Small intestine (tissue), 7 donors: ENCODE data around the gene HEBP2. TPM values are rescaled to one million over a fixed set of nuclear protein-coding genes. Genes with fewer than 3 reads are reported as not detected.
A peak's percentile ranks its signal among the peaks of the same experiment; 100 is the strongest.

Experiments used
- DNase-seq, 2 donors: peaks; one replicate each; pipeline versions ENCODE4 v3.0.0 to v3.0.0-alpha.2; 2013
- FAIRE-seq: peaks from 2 replicates; lab custom pipeline; 2012; peaks lifted over from hg19 to GRCh38; lab: Jason Lieb, UNC
- H3K27ac ChIP-seq, 3 donors: one replicate each; pipeline ENCODE4 v1.5.1; 2013; ENCODE audit warnings: low read length in 2 of 3, mild to moderate bottlenecking in 2 of 3, control low read depth in 1 of 3, inconsistent platforms in 1 of 3, low read depth in 1 of 3, moderate library complexity in 1 of 3
- H3K27me3 ChIP-seq, 3 donors: one replicate each; pipeline ENCODE4 v1.6.1; 2013; ENCODE audit warnings: low read length in 3 of 3, inconsistent platforms in 1 of 3; ENCODE audit not compliant: control insufficient read depth in 3 of 3, insufficient read depth in 3 of 3
- H3K36me3 ChIP-seq, 3 donors: one replicate each; pipeline ENCODE4 v1.6.1; 2013; ENCODE audit warnings: low read length in 3 of 3, inconsistent platforms in 1 of 3, low read depth in 1 of 3, mild to moderate bottlenecking in 1 of 3, moderate library complexity in 1 of 3; ENCODE audit not compliant: control insufficient read depth in 3 of 3, insufficient read depth in 2 of 3
- H3K4me1 ChIP-seq, 3 donors: one replicate each; pipeline ENCODE4 v1.6.1; 2013; ENCODE audit warnings: low read length in 2 of 3, inconsistent platforms in 1 of 3, low read depth in 1 of 3, mild to moderate bottlenecking in 1 of 3, moderate library complexity in 1 of 3; ENCODE audit not compliant: control insufficient read depth in 3 of 3, insufficient read depth in 2 of 3
- H3K4me3 ChIP-seq, 3 donors: one replicate each; pipeline ENCODE4 v1.5.1; 2013; ENCODE audit warnings: low read length in 3 of 3, control low read depth in 1 of 3, inconsistent platforms in 1 of 3, low read depth in 1 of 3, mild to moderate bottlenecking in 1 of 3, moderate library complexity in 1 of 3
- H3K9me3 ChIP-seq, 2 donors: one replicate each; pipeline ENCODE4 v1.6.1; 2013; ENCODE audit warnings: low read depth in 1 of 2, low read length in 1 of 2; ENCODE audit not compliant: control insufficient read depth in 2 of 2, insufficient read depth in 1 of 2
- WGBS, 3 donors: extraction: QIAGEN DNeasy Blood & Tissue Kit; methylation state at CpG; one replicate each; pipeline ENCODE4 v1.1.7; 2013; 5-methylcytosine and 5-hydroxymethylcytosine counted together
- polyA plus RNA-seq, 4 donors: library from polyadenylated mRNA; stranded (reverse) in 3 of 4; unstranded in 1 of 4; fragments of 200-250 nt in 3 of 4; fragments of 120-200 nt in 1 of 4; gene quantifications; one replicate each; pipeline versions ENCODE4 v1.2.1 to v1.2.3, GENCODE V29; 2013
- donor health status: healthy with polysubstance abuse.
- donor health status: control.
- donor health status: control.
- donor health status: Bipolar disorder and iron deficiency.
- donor health status: healthy.

The HEBP2 gene
- polyA plus RNA-seq, 4 donors: 17.0 to 31.1 (median 24.4) TPM

DNA sequence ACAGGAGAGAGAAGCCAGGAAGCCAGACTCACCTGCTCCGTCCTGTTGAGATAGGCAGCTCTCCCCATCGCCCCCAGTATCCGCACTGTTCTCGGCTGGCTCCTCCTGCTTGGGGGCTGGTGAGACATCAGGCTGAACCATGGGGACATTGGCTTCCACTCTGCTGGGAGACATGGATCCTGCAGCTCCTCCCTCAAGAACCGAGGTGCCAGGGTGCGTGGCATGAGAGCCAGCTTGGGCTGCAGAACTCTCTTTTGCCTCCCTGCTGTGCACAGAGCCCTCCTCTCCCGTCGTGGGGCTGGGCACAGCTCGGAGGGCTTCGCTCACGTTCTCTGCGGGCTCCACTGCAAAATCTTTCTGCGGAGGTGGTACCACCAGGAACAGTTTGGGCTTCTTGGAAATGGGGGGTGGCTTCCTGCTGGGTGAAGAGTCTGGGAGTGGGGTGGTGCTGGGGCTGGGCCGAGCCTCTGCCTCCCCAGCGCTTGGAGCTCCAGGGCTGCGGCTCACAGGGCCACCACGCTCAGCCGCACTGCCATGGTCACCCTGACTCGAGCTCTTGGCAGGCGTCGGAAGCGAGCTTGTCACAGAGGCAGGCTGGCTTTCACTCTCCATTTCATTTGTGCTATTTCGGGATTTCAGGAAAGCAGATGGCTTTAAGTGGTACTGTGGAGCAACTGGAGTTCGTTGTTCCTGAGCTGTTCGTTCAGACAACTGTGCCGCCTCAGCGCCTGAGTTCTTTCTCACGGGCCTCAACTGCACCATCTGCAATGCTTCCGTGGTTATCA lies 26.5 kb downstream of the HEBP2 start:
- Histone ChIP-seq H3K9me3 (no peaks in the 10 kb centered on the region), H3K27me3 (no peaks in the 10 kb centered on the region), H3K27ac (no peak overlapping the region), H3K4me3 (no peak overlapping the region), H3K36me3 (peaks cover 2 to 59% (median 29%) of the 10 kb centered on the region in 3 donors), H3K4me1 (peaks cover 0 to 9% (median 0%) of the 10 kb centered on the region in 3 donors)
- FAIRE-seq (no peak), DNase-seq (no peak)
- 79 to 88% (median 85%) methylated on average over 29 of the region's 29 CpGs for WGBS, 3 donors

DNA sequence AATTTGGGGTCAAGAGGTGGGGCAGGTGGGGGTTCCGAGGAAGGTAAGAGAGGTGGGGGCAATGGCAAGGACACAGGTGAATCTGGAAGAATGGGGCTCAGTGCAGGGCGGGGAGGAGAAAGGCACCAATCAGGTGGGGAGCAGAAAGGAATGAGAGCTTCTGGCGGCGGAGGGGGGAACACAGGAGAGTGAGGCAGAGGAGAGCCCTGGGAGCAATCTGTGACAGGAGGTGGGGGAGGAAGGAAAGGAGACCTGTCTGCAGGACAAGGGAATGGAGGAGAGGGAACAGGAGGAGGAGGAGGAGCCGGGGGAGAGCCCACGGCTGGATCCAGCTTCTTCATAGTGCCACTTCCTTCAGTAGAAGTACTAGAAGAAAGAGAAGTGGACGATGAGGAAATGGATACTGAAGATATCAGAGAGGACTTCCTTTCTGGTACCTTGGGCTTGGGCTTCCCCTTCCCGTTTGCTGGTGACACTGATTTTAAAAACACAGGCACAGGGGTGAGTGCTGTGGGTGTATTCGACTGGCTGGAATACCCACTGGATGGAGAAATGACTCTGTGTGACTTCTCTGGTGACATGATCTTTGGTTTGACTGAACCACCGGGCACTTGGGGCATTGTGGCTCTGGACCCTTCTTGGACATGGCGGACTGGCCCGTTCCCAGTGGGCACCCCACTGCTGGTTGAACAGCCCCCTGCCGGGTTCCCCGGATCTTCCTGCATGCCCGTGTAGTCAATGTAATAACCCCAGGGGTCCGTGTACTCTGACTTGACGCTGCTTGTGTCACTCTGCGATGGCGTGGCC lies 27.4 kb downstream of the HEBP2 start:
- WGBS, 3 donors: 81 to 85% (median 83%) methylated on average over 19 of the region's 19 CpGs
- FAIRE-seq (no peak), DNase-seq (no peak)
- Histone ChIP-seq H3K27ac (no peak overlapping the region), H3K4me3 (no peak overlapping the region), H3K36me3 (peaks cover 0 to 53% (median 23%) of the 10 kb centered on the region in 3 donors), H3K27me3 (no peaks in the 10 kb centered on the region), H3K9me3 (no peaks in the 10 kb centered on the region), H3K4me1 (peaks cover 0 to 9% (median 0%) of the 10 kb centered on the region in 3 donors)

DNA sequence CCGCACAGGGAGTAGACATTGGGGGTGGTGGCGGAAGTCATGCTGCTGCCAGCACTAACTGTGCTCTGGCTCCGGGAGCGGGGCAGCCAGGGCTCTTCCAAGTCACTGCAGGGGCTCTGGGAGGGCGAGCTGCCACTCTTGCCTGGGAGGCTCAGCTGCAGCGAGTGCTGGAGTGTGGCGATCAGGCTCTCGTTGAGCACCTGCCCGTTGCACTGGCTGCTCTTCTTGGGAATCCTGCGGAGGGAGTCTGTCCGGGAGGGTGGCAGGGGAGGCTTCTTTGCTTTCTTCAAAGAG lies 28.0 kb downstream of the HEBP2 start:
- 95 to 97% (median 95%) methylated on average over 11 of the region's 11 CpGs for WGBS, 3 donors
- peaks cover 0 to 9% (median 0%) of the 10 kb centered on the region in 3 donors for H3K4me1 ChIP-seq
- H3K36me3 ChIP-seq: peaks cover 0 to 53% (median 19%) of the 10 kb centered on the region in 3 donors
- H3K9me3 ChIP-seq: no peaks in the 10 kb centered on the region
- no peak overlapping the region for H3K4me3 ChIP-seq
- H3K27ac ChIP-seq: no peak overlapping the region
- H3K27me3 ChIP-seq: no peaks in the 10 kb centered on the region
- no peak for FAIRE-seq
- no peak for DNase-seq

DNA sequence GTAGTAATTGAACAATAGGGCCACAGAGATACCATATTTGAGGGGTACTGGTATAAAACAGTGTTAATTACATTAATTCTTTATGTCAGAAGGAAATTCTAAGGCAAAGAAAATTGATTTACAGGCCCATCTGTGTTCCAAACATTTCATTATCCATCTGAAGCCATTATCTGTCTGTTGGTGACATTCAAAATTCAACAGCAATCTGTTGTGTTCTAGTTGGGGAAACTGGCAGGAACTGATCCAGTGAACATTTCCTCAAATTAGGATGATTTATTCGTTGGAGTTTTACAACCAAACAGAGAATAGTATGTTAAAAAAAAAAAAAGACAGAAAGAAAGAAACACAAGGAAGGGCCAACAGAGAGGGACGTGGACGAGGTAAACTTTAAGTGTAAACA lies 30.1 kb downstream of the HEBP2 start:
- Histone ChIP-seq H3K27ac (no peak overlapping the region), H3K9me3 (no peaks in the 10 kb centered on the region), H3K27me3 (no peaks in the 10 kb centered on the region), H3K36me3 (peaks cover 0 to 50% (median 17%) of the 10 kb centered on the region in 3 donors), H3K4me3 (no peak overlapping the region), H3K4me1 (peaks cover 0 to 9% (median 0%) of the 10 kb centered on the region in 3 donors)
- 66 to 74% (median 71%) methylated on average over 3 of the region's 3 CpGs for WGBS, 3 donors
- DNase-seq (no peak), FAIRE-seq (no peak)

DNA sequence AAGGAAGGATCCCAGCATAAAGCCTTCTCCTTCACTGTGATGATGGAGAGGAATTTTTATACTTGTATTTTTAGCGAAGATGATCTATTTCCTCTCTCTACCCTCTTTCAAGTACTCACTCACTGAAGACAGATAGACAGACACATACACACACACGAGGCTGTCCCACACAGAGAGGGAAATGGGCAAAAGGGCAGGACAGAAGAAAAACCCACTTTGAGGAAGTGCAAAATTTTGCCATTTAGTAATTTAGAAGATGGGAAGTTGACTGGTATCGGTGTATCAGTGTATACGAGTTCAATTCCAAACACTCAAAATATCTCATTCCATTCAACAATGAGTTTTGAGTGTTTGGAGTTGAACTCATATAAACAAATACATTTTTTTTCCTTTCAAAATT lies 30.9 kb downstream of the HEBP2 start:
- H3K4me1 ChIP-seq: peaks cover 0 to 1% (median 0%) of the 10 kb centered on the region in 3 donors
- WGBS, 3 donors: 46 to 79% (median 75%) methylated on average over 4 of the region's 4 CpGs
- H3K9me3 ChIP-seq: no peaks in the 10 kb centered on the region
- no peak for FAIRE-seq
- peaks cover 0 to 43% (median 16%) of the 10 kb centered on the region in 3 donors for H3K36me3 ChIP-seq
- H3K27ac ChIP-seq: no peak overlapping the region
- H3K27me3 ChIP-seq: no peaks in the 10 kb centered on the region
- no peak for DNase-seq
- no peak overlapping the region for H3K4me3 ChIP-seq

DNA sequence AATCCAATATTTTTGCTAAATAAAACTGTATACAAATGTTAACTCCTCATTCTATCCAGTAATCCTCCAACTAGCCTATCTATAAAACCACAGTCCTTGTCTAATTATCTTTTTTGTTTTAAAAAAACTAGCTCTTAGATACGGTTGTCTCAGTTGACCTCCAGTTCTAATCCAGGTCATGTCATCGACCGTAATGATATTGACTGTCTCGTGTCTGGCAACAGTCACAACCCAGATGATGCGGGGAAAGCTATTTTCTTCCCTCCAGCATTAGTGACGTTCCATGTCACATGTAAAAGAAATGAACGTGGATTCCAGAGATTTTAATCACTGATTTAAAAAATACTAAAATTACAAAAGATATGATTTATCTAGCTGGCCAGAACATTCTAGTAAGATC lies 35.5 kb downstream of the HEBP2 start:
- Histone ChIP-seq H3K36me3 (peaks cover 0 to 20% (median 7%) of the 10 kb centered on the region in 3 donors), H3K4me1 (peaks cover 2 to 8% (median 5%) of the 10 kb centered on the region in 3 donors), H3K27ac (no peak overlapping the region), H3K9me3 (no peaks in the 10 kb centered on the region), H3K27me3 (no peaks in the 10 kb centered on the region), H3K4me3 (no peak overlapping the region)
- FAIRE-seq (no peak), DNase-seq (no peak)
- WGBS, 3 donors: 85 to 88% (median 87%) methylated on average over 7 of the region's 7 CpGs

DNA sequence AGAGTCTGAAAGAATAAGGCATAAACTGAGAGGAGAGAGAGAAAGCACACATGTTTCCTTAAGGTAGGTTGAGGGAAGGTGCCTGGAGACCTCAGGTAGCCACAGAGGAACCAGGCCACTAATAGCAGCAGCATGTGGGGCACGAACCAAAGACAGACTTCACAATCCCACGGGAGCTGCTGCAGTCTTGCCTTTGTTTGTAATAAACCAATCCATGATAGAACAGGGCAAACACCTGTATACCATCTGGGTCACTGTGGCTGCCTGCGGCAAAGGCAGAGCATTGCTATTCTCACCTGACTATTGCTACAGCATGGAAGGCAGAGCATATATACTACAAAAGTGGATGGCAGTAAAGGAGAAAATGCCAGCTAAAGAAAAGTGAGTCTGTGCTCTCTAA lies 36.3 kb downstream of the HEBP2 start:
- H3K4me3 ChIP-seq: no peak overlapping the region
- no peaks in the 10 kb centered on the region for H3K9me3 ChIP-seq
- FAIRE-seq (no peak), DNase-seq (no peak)
- H3K27me3 ChIP-seq: no peaks in the 10 kb centered on the region
- H3K36me3 ChIP-seq: peaks cover 0 to 17% (median 7%) of the 10 kb centered on the region in 3 donors
- 51 to 81% (median 64%) methylated on average over 3 of the region's 3 CpGs for WGBS, 3 donors
- no peak overlapping the region for H3K27ac ChIP-seq
- H3K4me1 ChIP-seq: peaks cover 2 to 8% (median 5%) of the 10 kb centered on the region in 3 donors

DNA sequence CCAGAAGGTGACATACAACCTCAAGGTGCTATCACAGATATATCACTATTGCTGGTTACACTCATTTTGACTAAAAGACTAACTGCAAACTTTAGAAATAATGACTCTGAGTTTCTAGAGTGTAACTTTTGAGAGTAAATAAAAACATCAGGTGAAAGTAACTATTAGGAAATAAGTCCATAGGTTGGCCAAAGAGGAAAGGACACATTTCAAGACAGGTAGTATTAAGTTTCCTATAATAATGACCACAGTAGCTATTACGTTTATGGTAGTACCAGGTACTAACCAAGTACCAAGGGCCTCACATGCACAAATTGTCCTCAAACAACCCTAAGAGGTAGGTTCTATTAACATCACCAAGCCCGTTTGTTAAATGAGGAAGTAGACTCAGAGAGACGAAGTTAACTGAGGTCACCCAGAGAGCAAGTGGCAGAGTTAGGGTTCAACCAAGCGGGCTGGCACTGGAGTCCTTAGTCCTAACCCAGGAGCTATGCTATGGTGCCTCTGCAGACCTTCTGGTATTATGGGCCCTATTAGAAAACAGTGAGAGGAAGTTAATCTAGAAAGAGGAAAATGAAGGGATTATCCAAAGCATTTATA lies 36.8 kb downstream of the HEBP2 start:
- Histone ChIP-seq H3K27ac (no peak overlapping the region), H3K4me1 (peaks cover 2 to 8% (median 5%) of the 10 kb centered on the region in 3 donors), H3K36me3 (peaks cover 0 to 18% (median 8%) of the 10 kb centered on the region in 3 donors), H3K4me3 (no peak overlapping the region), H3K27me3 (no peaks in the 10 kb centered on the region), H3K9me3 (no peaks in the 10 kb centered on the region)
- FAIRE-seq (no peak), DNase-seq (peak in 1 of 2 donors; percentile 65)
- 27 to 59% (median 48%) methylated on average over 4 of the region's 4 CpGs for WGBS, 3 donors
